GM12878 (cell line): ENCODE data around the gene AGPAT2. TPM values are rescaled to one million over a fixed set of nuclear protein-coding genes. Genes with fewer than 3 reads are reported as not detected.

ENCODE experiments used
- ATAC-seq: fragments of 200-7000 bp; cut with Tn5 transposase; 3 replicates; pipeline ENCODE4 v1.9.1; 2020; ENCODE audit warnings: mild to moderate bottlenecking, moderate library complexity
- BruUV-seq: library from RNA; stranded (reverse); fragments of 400-500 nt; replicated peaks from 2 replicates; lab custom pipeline; 2021; lab: Mats Ljungman, UMichigan
- CTCF ChIA-PET: fragments of 300-600 bp; sonication (Branson Sonifier 250); formaldehyde crosslinking; extraction: SDS; loops from one replicate; lab custom pipeline; 2021; ENCODE audit warnings: inconsistent platforms; lab: Yijun Ruan, JAX
- POLR2A ChIA-PET: fragments of 350-600 bp; formaldehyde crosslinking; extraction: SDS; loops from one replicate; lab custom pipeline; 2021; ENCODE audit warnings: inconsistent platforms; lab: Charles Lee
- RAD21 ChIA-PET: fragments of 300-600 bp; sonication (Branson Sonifier 250); formaldehyde crosslinking; loops from one replicate; lab custom pipeline; 2023; ENCODE audit warnings: antibody characterized with exemption; ENCODE audit not compliant: unreplicated experiment; lab: Charles Lee
- SMC1A ChIA-PET: fragments of 300-600 bp; sonication (Branson Sonifier 250); formaldehyde crosslinking; loops from one replicate; lab custom pipeline; 2023; ENCODE audit not compliant: unreplicated experiment, uncharacterized antibody; lab: Charles Lee
- DNase-seq: peaks from one replicate; pipeline ENCODE4 v3.0.0-alpha.2; 2011; ENCODE audit warnings: low read depth, low spot score
- FAIRE-seq: peaks from 3 replicates; lab custom pipeline; 2011; peaks lifted over from hg19 to GRCh38; lab: Jason Lieb, UNC
- H2AFZ ChIP-seq: 2 replicates; pipeline ENCODE4 v1.6.0; 2011; ENCODE audit warnings: low read depth, low read length, control low read depth; ENCODE audit not compliant: control insufficient read depth
- H3K27ac ChIP-seq: 2 replicates; pipeline ENCODE4 v1.5.1; 2011; ENCODE audit warnings: control low read depth; ENCODE audit not compliant: control insufficient read depth, insufficient read depth
- H3K27me3 ChIP-seq, 2 experiments: replicated peaks in 1 of 2; 2 replicates each; pipeline versions ENCODE4 v1.6.0 to v1.6.1; 2011; ENCODE audit warnings: low read length in 1 of 2; ENCODE audit not compliant: control insufficient read depth in 2 of 2, insufficient read depth in 2 of 2
- H3K36me3 ChIP-seq, 2 experiments: 2 replicates each; pipeline ENCODE4 v1.5.1; 2011; ENCODE audit warnings: low read length in 1 of 2; ENCODE audit not compliant: control insufficient read depth in 2 of 2, insufficient read depth in 2 of 2
- H3K4me1 ChIP-seq: 2 replicates; pipeline ENCODE4 v1.6.1; 2011; ENCODE audit warnings: mild to moderate bottlenecking, low read length, moderate library complexity, mixed read lengths; ENCODE audit not compliant: control insufficient read depth, insufficient read depth
- H3K4me2 ChIP-seq: 2 replicates; pipeline ENCODE4 v1.6.0; 2011; ENCODE audit warnings: control low read depth; ENCODE audit not compliant: control insufficient read depth, insufficient read depth
- H3K4me3 ChIP-seq: fragments of 200-600 bp; sonication (generic); 2 replicates; pipeline ENCODE4 v1.5.1; 2016
- H3K79me2 ChIP-seq: 2 replicates; pipeline ENCODE4 v1.6.0; 2011; ENCODE audit warnings: low read length; ENCODE audit not compliant: control insufficient read depth, insufficient read depth
- H3K9ac ChIP-seq: 2 replicates; pipeline ENCODE4 v1.8.0; 2011; ENCODE audit warnings: low read length, control low read depth, mixed read lengths; ENCODE audit not compliant: control insufficient read depth, insufficient read depth
- H3K9me3 ChIP-seq: replicated peaks from 3 replicates; pipeline ENCODE4 v1.5.1; 2011; ENCODE audit warnings: mild to moderate bottlenecking, low read length; ENCODE audit not compliant: control insufficient read depth, insufficient read depth
- H4K20me1 ChIP-seq: 2 replicates; pipeline ENCODE4 v1.6.0; 2011; ENCODE audit not compliant: control insufficient read depth, insufficient read depth
- BCL3 ChIP-seq: IDR thresholded peaks from 2 replicates; pipeline ENCODE4 v1.6.1; 2011; ENCODE audit warnings: borderline replicate concordance, low read depth, mild to moderate bottlenecking, moderate library complexity, low read length; ENCODE audit not compliant: insufficient read depth, poor library complexity, severe bottlenecking
- GATAD2B ChIP-seq: fragments of 450-650 bp; conservative IDR thresholded peaks from 2 replicates; pipeline ENCODE4 v1.6.1; 2017; ENCODE audit warnings: low read depth, mild to moderate bottlenecking, moderate library complexity
- HDGF ChIP-seq: fragments of 450-650 bp; IDR thresholded peaks from 2 replicates; pipeline ENCODE4 v1.6.1; 2016; ENCODE audit warnings: antibody characterized with exemption
- MTA2 ChIP-seq: fragments of 450-650 bp; IDR thresholded peaks from 2 replicates; pipeline ENCODE4 v1.6.1; 2016; ENCODE audit warnings: low read depth, mild to moderate bottlenecking, moderate library complexity
- POU2F2 ChIP-seq: IDR thresholded peaks from 3 replicates; pipeline ENCODE4 v1.6.1; 2011; ENCODE audit warnings: low read depth, mild to moderate bottlenecking, low read length, borderline replicate concordance
- SIN3A ChIP-seq: IDR thresholded peaks from 2 replicates; pipeline ENCODE4 v1.6.1; 2012; ENCODE audit warnings: low read depth, low read length, improper control_type of control experiment
- SMAD5 ChIP-seq: IDR thresholded peaks from 2 replicates; pipeline ENCODE4 v1.6.1; 2016; ENCODE audit warnings: antibody characterized with exemption, low read depth
- ZBTB4 ChIP-seq: fragments of 450-650 bp; formaldehyde crosslinking; IDR thresholded peaks from 2 replicates; pipeline ENCODE4 v1.4.0; 2022; ENCODE audit warnings: mild to moderate bottlenecking, moderate library complexity
- ZBTB40 ChIP-seq: fragments of 450-650 bp; IDR thresholded peaks from 2 replicates; pipeline ENCODE4 v1.6.1; 2016; ENCODE audit warnings: mild to moderate bottlenecking, moderate library complexity, borderline replicate concordance
- ZNF622 ChIP-seq: fragments of 450-650 bp; IDR thresholded peaks from 2 replicates; pipeline ENCODE4 v1.6.1; 2017; ENCODE audit warnings: mild to moderate bottlenecking, inconsistent platforms
- WGBS: methylation state at CpG from one replicate; pipeline ENCODE4 v1.1.6; 2016; ENCODE audit warnings: low lambda C conversion rate; ENCODE audit not compliant: insufficient replicate concordance, insufficient coverage; ENCODE audit errors: missing lambda C conversion rate; 5-methylcytosine and 5-hydroxymethylcytosine counted together
- in situ Hi-C: fragments of 300-500 bp; cut with MboI; formaldehyde crosslinking; loops from 9 replicates; pipeline ENCODE4 v1.14.3; 2018; ENCODE audit warnings: mixed read lengths
- intact Hi-C: fragments of 100-400 bp; cut with micrococcal nuclease; formaldehyde crosslinking; loops from one replicate; pipeline ENCODE4 v1.14.2; 2022; ENCODE audit not compliant: unreplicated experiment
- polyA plus RNA-seq, 11 experiments: library from polyadenylated mRNA; depleted of rRNA in 4 of 11; unstranded in 6 of 11; stranded (reverse) in 5 of 11; fragments of >200 nt; fragmentation: Nextera tagmentation in 4 of 11; fragmentation: Illumina TruSeq in 1 of 11; extraction: Ambion mirVana in 4 of 11; extraction: Trizol in 1 of 11; gene quantifications; 1 replicate in 1 of 11; 2 replicates in 10 of 11; pipeline versions ENCODE4 v1.2.1 to v1.2.3, GENCODE V29; 2011 to 2016; ENCODE audit warnings: inconsistent platforms in 2 of 11, missing spikeins in 2 of 11, low read depth in 1 of 11
- total RNA-seq, 4 experiments: library from RNA; depleted of rRNA in 3 of 4; stranded (reverse); fragments of >200 nt in 3 of 4; fragmentation: Illumina TruSeq in 1 of 4; extraction: Trizol in 1 of 4; gene quantifications; 2 replicates each; pipeline versions ENCODE4 v1.2.1 to v1.2.3, GENCODE V29; 2013 to 2021

AGPAT2 gene
- total and polyA plus RNA-seq, 10 of the 15 experiments (the other 5 are each of a cell fraction or from before 2014, with no cell fraction given): 0.10 to 28.5 (median 18.2) TPM

- no peak overlapping the region for H3K9ac ChIP-seq
- POLR2A ChIA-PET: no interaction called here
Measured at GRCh38 chr9:136681029-136681428, 6.2 kb downstream of the AGPAT2 start.

GRCh38 chr9:136679431-136679941 is 7.8 kb downstream of the AGPAT2 start:
- Histone ChIP-seq H3K4me3 (no peak overlapping the region), H3K27ac (no peak overlapping the region), H4K20me1 (no peaks in the 10 kb centered on the region; the same call in none of the 2 replicates), H3K36me3 (no peaks in the 10 kb centered on the region), H3K4me1 (no peaks in the 10 kb centered on the region), H2AFZ (no peak overlapping the region), H3K4me2 (no peak overlapping the region), H3K9ac (no peak overlapping the region), H3K79me2 (no peaks in the 10 kb centered on the region), H3K27me3 (no peaks in the 10 kb centered on the region), H3K9me3 (no peaks in the 10 kb centered on the region)
- DNase-seq (no peak), FAIRE-seq (no peak), ATAC-seq (no peak)
- ChIA-PET RAD21 (no interaction called here), SMC1A (interaction anchor here (1.5 kb wide), 1 partner anchor 10 kb away, joined by 3 read pairs; no protein-coding TSS in a partner anchor), CTCF (no interaction called here), POLR2A (no interaction called here)
- 69% methylated on average over 22 of the region's 22 CpGs for WGBS
- in situ Hi-C loops: no loop called here
- BruUV-seq: no TSS peak
- intact Hi-C loops: no loop called here
- TF ChIP-seq ZNF622: no peak
- TF ChIP-seq ZBTB40: no peak
- no peak for TF ChIP-seq MTA2
- TF ChIP-seq ZBTB4: no peak
- no peak for TF ChIP-seq SIN3A
- no peak for TF ChIP-seq BCL3

More at GRCh38 chr9:136681029-136681428, 6.2 kb downstream of the AGPAT2 start:
- CTCF ChIA-PET: no interaction called here
- intact Hi-C loops (no loop called here), in situ Hi-C loops (no loop called here)
- FAIRE-seq: no peak
- no peaks in the 10 kb centered on the region for H3K9me3 ChIP-seq
- peaks cover 4% of the 10 kb centered on the region for H3K4me1 ChIP-seq
- no peak overlapping the region for H3K4me3 ChIP-seq
- no peak for DNase-seq
- BruUV-seq: no TSS peak
- ATAC-seq: no peak
- no peak overlapping the region for H2AFZ ChIP-seq
- no peaks in the 10 kb centered on the region for H3K27me3 ChIP-seq
- WGBS: 88% methylated on average over 16 of the region's 17 CpGs
- H3K4me2 ChIP-seq: no peak overlapping the region
- no peak for TF ChIP-seq SMAD5
- no peak for TF ChIP-seq POU2F2
- no peak for TF ChIP-seq GATAD2B
- no peak for TF ChIP-seq HDGF
- H4K20me1 ChIP-seq: no peaks in the 10 kb centered on the region; the same call in none of the 2 replicates
- no peaks in the 10 kb centered on the region for H3K36me3 ChIP-seq
- SMC1A ChIA-PET: no interaction called here
- H3K27ac ChIP-seq: no peak overlapping the region
- RAD21 ChIA-PET: no interaction called here
- H3K79me2 ChIP-seq: peaks cover 2% of the 10 kb centered on the region; the same call in 1 of the 2 replicates
